Fibroblast of skin of left quadriceps (primary cell): ENCODE data around the gene CDC37L1.
A peak's percentile ranks its signal among the peaks of the same experiment; 100 is the strongest.
"Not testable (repeated sequence)": the region's sequence is repeated elsewhere in the genome, so short reads cannot be mapped to it uniquely, and the experiment has no call there.

Experiments
- DNase-seq, 2 experiments: peaks; one replicate each; pipeline ENCODE4 v3.0.0-alpha.2; 2013; ENCODE audit warnings: low read depth in 2 of 2

Gene CDC37L1

DNA sequence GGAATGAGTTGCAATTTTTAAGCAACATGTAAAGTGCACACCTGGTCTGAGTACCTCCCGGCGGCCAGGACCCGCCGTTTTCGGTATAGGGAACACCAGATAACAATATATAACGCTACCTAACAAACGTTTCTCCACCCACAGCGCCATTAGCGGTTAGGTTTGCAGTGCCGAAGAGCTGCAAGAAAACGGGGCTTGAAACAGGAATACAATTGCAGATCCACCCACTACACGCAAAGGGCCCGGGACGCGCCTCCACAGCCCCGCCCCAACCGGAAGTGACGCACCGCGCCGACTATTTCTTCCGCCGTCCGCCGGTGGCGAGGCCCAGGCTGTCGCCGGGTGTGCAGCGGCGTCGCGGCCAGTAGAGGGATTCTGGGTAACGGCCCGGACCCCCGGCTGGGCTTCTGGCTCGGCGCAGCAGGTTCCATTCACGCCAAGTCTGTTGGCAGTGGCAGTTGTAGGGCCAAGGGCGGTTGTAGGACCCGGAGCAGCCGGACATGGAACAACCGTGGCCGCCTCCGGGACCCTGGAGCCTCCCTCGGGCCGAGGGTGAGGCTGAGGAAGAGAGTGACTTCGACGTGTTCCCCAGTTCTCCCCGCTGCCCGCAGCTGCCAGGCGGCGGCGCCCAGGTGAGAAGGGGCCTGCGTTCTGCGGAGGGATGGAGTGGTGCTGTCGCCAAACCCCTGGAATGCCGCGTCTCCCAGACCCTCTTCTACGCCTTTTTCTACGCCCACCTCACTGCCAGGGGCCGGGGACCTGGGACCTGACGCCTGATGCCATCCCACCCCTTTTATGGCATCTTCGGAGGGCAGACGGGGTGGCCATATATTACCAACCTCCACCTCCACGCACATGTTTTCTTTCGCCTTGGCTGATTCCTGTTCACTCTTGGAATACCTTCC, at the start of gene CDC37L1:
CDC37L1 (plus strand) TSS at position 302 of the 905 bp plus-strand sequence; CDS start at position 501, 199 bp downstream.
- peak; percentile 89 to 90 for DNase-seq

DNA sequence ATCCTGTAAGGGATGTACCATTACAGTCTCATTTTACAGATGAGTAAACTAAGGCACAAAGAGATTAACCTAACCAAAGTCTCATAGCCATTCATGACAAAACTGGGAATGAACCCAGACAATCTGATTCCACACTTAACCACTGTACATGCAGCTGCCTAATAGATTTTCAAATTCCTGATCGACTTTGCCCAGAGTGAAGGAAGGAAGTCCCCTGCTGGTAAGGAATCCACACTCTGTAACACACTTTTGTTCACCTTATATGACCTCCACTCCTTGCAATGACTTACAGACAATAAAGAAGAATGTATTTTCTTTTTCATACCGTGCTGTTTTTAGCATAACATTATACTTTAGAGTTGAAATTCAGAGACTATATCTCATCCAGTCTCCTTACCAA, 48.5 kb upstream of the CDC37L1 start:
- peak; percentile 11 to 15 for DNase-seq

DNA sequence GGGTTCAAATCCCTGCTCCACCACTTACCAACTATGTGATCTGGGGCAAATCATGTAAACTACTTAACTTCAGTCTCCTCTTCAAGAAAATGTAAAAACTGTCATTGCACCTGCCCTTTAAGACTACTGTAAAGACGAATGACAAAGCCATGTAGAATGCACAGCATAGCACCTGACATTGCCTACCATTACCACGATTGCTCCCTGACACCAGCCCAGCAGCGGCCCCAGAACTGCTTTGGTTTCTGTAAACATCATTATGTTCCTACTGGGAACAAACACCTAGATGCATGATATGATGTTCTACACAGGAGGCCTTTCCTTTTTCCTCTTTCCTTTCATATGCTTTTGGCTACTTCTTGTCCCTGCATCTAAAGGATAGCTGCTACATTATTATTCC, 40.4 kb upstream of the CDC37L1 start:
- DNase-seq, result no peak

DNA sequence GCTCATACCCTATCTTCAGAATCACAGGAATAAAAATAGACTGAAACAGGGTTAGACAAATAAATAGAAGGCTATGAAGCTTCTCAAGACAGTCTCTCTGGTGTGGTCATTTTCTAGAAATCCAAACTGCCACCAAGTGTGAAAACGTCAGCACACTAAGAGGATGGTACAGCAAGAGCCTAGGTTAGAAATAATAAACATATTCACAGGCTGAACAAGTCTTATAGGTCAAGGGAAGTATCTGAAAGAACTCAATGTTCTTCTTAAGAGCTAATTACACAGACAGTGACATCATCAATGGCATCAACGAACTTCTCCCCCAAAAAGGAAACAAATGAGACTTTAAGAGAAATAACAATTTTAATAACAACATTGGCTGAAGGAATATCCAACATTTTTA, 39.9 kb upstream of the CDC37L1 start:
- DNase-seq, result no peak

DNA sequence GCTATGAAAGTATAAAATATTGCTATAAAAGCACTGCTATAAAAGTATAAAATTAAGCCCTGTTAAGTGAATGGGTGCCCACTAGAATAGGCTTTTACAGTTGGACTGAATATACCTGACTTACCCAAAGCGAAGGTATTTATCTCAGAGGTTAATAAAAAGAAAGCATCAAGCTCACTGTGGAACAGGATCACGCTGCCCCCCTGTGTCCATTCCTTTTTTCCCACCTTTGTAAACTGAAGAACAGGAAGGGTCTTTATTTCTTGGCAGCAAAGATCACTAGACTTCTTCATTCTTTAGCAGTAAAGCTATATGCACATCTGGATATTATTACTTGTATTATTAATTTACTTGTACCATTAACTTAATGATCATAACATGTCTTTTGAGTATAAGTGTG, 39.3 kb upstream of the CDC37L1 start:
- DNase-seq, result no peak

DNA sequence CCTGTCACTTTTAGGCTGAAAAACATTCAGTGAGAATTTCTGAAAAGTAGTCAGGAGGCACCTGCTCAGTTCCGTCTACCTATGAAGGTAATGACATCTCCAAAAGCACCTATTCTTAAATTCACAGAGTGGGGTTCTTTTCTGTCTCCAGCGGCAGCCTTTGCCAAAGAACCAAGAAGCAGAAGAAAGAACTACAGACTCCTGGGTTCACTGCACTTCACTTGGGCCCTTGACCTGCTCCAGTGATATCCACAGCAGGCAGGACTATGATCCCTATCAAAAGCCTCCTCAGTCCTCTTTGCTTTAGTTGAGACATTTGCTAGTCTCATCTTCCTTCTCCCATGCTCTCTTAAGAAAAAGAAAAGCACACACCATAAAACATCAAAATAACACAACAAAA, 37.0 kb upstream of the CDC37L1 start:
- DNase-seq, result no peak

DNA sequence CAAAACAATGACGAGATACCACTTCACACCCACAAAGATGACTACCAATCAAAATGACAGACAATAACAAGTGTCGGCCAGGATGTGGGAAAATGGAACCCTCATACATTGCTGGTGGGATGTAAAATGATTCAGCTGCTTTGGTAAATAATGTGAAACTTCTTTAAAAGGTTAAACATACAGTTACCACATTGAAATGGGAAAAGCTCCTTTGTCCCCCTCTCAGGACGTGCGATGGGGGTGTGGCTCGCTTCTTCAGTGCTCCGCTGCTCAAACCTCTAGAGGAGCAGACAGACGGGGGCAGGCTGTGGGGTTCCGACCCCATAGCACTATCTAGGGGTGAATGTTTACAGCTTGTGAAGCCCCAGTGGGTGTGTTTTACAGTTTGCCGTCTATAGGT, 25.3 kb upstream of the CDC37L1 start:
- no peak for DNase-seq

DNA sequence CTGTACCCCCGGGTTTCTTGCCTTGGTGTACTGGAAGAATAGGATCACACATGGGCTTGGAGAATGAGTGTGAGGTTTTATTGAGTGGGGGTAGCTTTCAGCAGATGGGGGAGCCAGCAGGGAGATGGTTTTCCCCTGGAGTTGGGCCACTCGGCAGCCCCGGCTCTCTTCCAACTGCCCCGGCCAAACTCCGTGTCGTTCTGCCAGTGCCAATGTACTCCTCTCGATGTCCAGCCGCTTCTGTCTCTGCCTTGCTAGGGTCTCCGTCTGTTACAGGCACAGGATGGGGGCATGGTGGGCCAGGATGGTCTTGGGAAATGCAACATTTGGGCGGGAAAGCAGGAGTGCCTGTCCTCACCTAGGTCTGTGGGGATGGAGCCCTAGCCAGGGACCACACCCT, 24.8 kb upstream of the CDC37L1 start:
- no peak for DNase-seq

DNA sequence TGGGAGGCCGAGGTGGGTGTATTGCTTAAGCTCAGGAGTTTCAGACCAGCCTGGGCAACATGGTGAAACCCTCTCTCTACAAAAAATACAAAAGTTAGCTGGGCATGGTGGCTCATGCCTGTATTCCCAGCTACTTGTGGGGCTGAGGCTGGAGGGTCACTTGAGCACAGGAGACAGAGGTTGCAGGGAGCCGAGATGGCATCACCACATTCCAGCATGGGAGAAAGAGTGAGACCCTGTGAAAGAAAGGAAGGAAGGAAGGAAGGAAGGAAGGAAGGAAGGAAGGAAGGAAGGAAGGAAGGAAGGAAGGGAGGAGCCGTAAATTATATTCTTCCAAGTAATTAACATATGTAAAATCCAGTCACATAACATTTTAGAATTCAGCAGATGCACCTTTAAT, 23.2 kb upstream of the CDC37L1 start:
- not testable (repeated sequence) for DNase-seq

DNA sequence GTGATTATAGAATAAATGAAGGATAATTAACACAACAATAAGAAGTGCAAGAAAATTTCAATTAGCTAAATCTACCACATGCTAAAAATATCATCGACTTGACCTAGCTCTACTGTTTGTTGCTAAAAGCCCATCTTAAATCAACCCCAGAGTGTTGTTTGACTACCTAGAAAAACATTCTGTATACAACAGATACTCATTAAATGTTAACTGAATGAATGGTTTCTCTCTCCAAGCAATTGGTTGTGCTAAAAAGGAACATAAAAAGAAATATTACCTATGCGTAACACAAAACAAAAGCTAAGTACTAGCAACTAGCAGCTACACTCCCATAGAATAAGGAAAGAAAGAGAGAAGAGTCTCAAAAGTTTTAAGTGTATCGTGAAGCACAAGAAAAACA, 22.7 kb upstream of the CDC37L1 start:
- DNase-seq, result no peak

DNA sequence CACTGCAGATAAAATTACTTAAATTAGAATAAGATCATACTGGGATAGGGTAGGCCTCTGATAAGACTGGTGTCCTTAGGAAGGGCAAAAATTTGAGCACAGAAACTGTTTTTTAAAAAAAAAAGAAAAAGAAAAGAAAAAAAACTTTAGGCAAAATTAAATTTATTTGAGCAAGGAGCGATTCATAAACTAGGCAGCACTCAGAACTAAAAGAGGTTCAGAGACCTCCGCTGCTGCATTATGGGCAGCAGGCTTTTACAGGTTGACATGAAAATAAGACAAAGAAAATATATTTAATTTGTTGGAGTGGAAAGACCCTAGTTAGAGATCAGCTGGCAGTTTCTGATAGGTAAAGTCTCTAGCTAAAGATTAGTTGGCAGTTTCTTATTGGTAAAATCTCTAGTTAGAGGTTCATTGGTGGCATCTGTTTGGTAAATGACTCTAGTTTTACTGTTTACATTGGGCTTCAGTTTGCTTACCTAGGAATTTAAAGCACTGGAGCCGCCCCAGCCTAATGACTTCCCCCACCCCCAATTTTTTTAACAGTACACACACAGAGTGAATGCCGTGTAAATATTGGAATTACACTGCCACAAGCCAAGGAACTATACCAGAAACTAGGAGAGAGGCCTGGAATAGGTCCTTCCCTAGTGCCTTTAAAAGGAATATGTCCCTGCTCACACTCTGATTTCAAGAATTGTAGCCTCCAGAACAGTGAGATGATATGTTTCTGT, 21.8 kb upstream of the CDC37L1 start:
- no peak for DNase-seq

DNA sequence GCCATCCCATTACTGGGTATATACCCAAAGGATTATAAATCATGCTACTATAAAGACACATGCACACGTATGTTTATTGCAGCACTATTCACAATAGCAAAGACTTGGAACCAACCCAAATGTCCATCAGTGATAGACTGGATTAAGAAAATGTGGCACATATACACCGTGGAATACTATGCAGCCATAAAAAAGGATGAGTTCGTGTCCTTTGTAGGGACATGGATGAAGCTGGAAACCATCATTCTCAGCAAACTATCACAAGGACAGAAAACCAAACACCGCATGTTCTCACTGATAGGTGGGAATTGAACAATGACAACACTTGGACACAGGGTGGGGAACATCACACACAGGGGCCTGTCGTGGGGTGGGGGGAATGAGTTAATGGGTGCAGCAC, 18.7 kb upstream of the CDC37L1 start:
- DNase-seq, result not testable (repeated sequence)

DNA sequence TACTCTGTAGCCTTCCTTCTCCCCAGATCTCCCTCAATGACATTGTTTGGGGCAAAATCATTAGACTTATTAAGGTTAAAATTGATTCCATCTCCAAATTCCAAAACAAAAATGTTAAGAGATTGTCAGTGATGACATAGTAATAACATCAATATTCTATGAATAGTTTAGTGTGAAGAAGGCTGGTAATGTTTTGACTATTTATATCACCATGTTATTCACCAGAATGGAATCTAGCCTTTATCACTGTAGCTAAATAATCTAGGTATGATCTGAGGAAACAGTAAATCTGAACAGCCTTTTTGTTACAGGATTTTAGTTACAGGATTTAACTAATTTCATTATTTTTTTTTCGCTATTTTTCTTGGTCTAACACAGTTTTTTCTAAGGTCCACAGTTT, 18.2 kb upstream of the CDC37L1 start:
- DNase-seq, result no peak

DNA sequence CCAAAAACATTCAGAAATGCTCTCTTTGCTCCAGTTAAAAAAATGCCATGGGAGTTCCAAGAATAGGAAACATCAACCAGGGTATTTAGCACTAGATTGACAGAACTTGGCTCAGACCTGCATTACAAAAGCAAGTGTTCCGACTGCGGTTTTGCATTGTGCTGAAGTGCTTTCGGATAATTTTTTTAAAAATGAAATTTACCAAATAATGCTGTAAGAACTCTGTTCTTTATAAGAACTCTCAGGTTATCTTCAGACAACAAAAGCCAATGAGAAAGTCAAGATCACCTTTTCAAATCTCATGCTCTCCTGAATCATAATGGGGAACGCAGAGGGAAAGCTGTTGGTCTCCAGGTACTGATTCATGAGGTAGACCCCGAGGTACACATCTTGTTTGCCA, 17.8 kb upstream of the CDC37L1 start:
- no peak for DNase-seq

DNA sequence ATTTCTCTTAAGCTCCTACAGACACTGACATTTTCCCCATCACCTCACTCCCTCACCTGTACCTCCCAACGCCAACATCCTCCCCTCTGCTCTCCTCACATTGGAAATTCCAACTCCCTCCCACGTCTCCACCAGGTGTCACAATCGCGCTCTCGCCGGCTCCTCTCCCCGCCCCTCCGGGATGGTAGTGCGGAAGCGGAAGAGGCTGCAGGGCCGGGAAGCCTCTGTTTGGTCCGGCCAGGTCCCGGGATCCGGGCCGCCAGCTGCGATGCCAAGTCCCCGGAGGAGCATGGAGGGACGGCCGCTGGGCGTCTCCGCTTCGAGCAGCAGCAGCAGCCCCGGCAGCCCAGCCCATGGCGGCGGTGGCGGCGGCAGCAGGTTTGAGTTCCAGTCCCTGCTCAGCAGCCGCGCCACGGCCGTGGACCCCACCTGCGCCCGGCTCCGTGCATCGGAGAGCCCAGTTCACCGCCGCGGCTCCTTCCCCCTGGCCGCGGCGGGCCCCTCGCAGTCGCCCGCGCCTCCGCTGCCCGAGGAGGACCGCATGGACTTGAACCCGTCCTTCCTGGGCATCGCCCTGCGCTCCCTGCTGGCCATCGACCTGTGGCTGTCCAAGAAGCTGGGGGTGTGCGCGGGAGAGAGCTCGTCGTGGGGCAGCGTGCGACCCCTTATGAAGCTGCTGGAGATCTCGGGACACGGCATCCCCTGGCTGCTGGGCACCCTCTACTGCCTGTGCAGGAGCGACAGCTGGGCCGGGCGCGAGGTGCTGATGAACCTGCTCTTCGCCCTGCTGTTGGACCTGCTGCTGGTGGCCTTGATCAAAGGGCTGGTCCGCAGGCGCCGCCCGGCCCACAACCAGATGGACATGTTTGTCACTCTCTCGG, 17.0 kb upstream of the CDC37L1 start, which contains the start of gene PLPP6:
PLPP6 (plus strand) TSS at position 187 of the 881 bp plus-strand sequence; CDS start at position 269, 82 bp downstream.
- DNase-seq, result peak; percentile 42 to 49

DNA sequence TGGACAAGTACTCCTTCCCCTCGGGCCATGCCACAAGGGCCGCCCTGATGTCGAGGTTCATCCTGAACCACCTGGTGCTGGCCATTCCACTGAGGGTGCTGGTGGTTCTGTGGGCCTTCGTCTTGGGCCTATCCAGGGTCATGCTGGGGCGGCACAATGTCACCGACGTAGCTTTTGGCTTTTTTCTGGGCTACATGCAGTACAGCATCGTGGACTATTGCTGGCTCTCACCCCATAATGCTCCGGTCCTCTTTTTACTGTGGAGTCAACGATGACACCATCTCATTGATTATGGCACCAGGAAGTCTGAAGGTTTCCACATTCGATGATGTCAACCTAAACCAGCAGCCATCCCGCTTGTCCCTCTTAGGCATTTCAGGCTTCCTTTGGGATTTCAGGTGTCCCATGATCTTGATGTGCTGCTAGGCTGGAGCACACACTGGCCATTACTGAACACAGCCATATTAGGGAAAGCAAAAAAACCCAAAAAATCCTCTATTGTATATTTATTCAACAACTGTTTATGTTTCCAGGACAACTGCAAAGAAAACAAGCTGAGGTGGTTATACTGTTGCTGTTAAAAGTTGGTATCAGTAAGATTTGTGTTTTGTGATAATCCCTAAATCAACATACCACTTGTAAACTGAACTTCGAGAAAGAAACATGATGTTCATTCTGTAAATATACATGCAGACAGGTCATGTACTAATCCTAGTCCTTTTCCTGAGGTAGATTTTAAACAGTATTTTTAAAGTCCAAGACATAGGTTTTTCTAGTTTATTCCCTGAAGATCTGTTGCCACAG, 16.2 kb upstream of the CDC37L1 start:
- no peak for DNase-seq

DNA sequence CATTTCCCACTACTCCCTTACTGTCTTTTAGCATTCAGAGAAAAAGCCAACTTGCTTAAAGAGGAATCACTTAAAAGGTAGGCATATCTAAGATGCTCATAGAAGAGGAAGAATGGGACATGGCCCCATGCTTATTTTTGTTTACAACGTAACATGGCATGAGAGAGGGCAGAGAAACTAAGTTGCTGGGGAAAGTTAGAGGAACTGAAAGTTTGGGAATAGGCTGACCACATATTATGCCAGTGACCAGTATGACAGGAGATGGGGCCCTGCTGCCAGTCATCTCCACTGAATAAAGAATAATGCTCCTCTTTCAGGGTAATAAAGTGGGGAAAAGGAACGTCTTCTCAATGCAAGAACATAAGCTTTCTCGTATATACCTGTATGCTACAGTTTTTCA, 15.4 kb upstream of the CDC37L1 start:
- DNase-seq, result no peak

DNA sequence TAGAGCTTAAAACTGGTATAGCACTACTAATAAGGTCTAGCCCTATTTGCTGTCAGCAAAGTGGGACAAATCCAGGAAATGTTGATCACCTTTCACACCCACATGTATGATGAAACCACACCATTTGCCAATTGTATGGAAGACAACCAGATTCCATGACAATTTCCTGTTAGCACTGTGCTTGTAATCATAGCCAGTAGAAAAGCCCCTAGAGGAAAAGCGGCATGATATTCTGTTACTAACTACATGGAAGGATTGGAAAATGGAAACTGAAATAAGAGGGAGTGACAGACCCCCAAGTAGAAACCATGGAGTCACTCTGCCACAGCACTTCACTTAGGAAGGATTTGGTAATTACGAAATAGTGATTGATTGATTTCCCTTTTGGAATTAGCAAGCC, 14.0 kb upstream of the CDC37L1 start:
- no peak for DNase-seq

DNA sequence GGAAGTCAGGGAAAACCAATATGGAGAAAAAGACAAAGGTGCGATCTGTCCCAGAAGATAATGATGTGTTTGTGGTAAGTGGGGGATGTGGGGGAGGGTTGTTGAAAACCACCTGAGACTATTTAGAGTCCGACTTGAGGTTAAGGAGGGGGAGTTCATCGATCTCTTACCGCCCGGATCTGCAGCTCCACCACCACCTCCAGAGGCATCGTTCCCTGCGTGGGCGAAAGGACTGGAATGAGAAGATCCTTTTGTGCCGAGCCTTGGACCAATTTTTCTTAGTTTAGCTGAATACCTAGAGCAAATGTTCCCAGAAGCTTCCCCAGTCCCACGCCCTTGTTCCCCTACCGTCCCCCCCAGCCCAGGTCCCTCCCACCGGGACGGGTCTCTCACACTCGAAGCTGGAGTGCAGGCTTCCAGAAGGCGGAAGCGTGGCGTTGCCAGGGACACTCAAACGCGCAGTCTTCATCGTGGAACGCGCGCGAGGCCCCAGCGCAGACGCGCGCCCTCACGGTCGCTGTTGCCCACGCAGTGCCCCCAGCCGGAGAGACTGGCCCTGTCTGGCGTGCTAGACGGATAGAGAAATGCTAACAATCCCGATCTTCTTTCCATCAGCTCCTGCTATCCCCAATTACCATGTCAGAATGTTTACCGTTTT, 13.2 kb upstream of the CDC37L1 start, which contains the start of gene SPATA6L:
SPATA6L (minus strand) TSS at position 439 of the 658 bp plus-strand sequence; CDS start at position 209, 230 bp downstream.
- no peak for DNase-seq

DNA sequence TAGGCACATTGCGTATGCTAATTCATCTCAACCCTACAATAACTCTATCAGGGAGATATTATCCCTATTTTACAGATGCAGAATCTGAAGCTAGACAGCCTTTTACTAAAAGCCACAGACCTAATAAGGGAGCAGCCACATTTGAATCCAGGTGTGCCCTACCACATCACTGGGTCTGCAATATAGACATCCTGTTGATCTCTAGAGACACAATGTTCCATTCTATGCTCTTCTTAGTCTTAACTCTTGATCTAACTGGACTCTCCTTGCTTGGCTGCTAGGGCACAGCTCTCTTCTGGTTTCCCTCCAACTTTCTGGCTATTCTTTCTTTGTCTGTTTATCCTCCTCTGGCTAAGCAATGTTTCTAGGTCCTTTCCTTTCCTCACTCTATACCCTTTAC, 11.7 kb upstream of the CDC37L1 start:
- no peak for DNase-seq
